KOPT-K1 (cell line): ENCODE measurements around the gene TAMALIN.
"Not testable (repeated sequence)": the region's sequence is repeated elsewhere in the genome, so short reads cannot be mapped to it uniquely, and the experiment has no call there.

Experiments
- H3K27ac ChIP-seq: fragments of 200-600 bp; sonication (generic); 2 replicates; pipeline ENCODE4 v1.5.1; 2016; ENCODE audit warnings: antibody characterized with exemption, mild to moderate bottlenecking, low read depth, low read length; ENCODE audit not compliant: poor library complexity, severe bottlenecking
- H3K36me3 ChIP-seq: fragments of 200-600 bp; sonication (generic); 2 replicates; pipeline ENCODE4 v1.5.1; 2017; ENCODE audit warnings: antibody characterized with exemption, mild to moderate bottlenecking, low read length, moderate library complexity; ENCODE audit not compliant: insufficient read depth
- H3K9me3 ChIP-seq: fragments of 200-600 bp; sonication (generic); 2 replicates; pipeline ENCODE4 v1.5.1; 2017; ENCODE audit warnings: antibody characterized with exemption, low read length, mild to moderate bottlenecking; ENCODE audit not compliant: insufficient read depth, poor library complexity, severe bottlenecking

Gene TAMALIN

GRCh38 chr12:51974646-51975045 is 32.1 kb upstream of the TAMALIN start:
- Histone ChIP-seq H3K27ac (peak overlapping the region; percentile 84), H3K9me3 (no peaks in the 10 kb centered on the region), H3K36me3 (peaks cover 42% of the 10 kb centered on the region)

- Histone ChIP-seq H3K9me3 (no peaks in the 10 kb centered on the region), H3K27ac (peak overlapping the region; percentile 84), H3K36me3 (peaks cover 42% of the 10 kb centered on the region)
Observed at GRCh38 chr12:51975196-51975595, 31.6 kb upstream of the TAMALIN start.

GRCh38 chr12:51976376-51977160 is 30.2 kb upstream of the TAMALIN start:
- no peaks in the 10 kb centered on the region for H3K9me3 ChIP-seq
- peaks cover 54% of the 10 kb centered on the region for H3K36me3 ChIP-seq
- peak overlapping the region; percentile 84 for H3K27ac ChIP-seq

- H3K27ac ChIP-seq = no peak overlapping the region
- peaks cover 62% of the 10 kb centered on the region for H3K36me3 ChIP-seq
- H3K9me3 ChIP-seq = no peaks in the 10 kb centered on the region
Observed at GRCh38 chr12:51977320-51977753, 29.4 kb upstream of the TAMALIN start.

- H3K27ac ChIP-seq, H3K9me3 ChIP-seq: not testable (repeated sequence)
- H3K36me3 ChIP-seq = peaks cover 82% of the 10 kb centered on the region
Observed at GRCh38 chr12:51979306-51979705, 27.4 kb upstream of the TAMALIN start.

- Histone ChIP-seq H3K36me3 (peaks cover 90% of the 10 kb centered on the region), H3K27ac (peak overlapping the region; percentile 14)
Observed at GRCh38 chr12:51980051-51980808, 26.5 kb upstream of the TAMALIN start.

GRCh38 chr12:51980809-51981127 is 26.0 kb upstream of the TAMALIN start:
- peaks cover 90% of the 10 kb centered on the region for H3K36me3 ChIP-seq
- no peaks in the 10 kb centered on the region for H3K9me3 ChIP-seq
- peak overlapping the region; percentile 14 for H3K27ac ChIP-seq

More at GRCh38 chr12:51980051-51980808, 26.5 kb upstream of the TAMALIN start:
- no peaks in the 10 kb centered on the region for H3K9me3 ChIP-seq

- Histone ChIP-seq H3K36me3 (peaks cover 92% of the 10 kb centered on the region), H3K27ac (no peak overlapping the region), H3K9me3 (no peaks in the 10 kb centered on the region)
Observed at GRCh38 chr12:51984657-51985056, 22.1 kb upstream of the TAMALIN start.

GRCh38 chr12:51985154-51985835 is 21.5 kb upstream of the TAMALIN start:
- H3K27ac ChIP-seq = no peak overlapping the region
- H3K36me3 ChIP-seq = peaks cover 98% of the 10 kb centered on the region
- H3K9me3 ChIP-seq = no peaks in the 10 kb centered on the region

- no peaks in the 10 kb centered on the region for H3K9me3 ChIP-seq
- H3K27ac ChIP-seq = no peak overlapping the region
- peaks cover 93% of the 10 kb centered on the region for H3K36me3 ChIP-seq
Observed at GRCh38 chr12:51986834-51987233, 19.9 kb upstream of the TAMALIN start.

GRCh38 chr12:51992246-51992645 is 14.5 kb upstream of the TAMALIN start:
- peaks cover 85% of the 10 kb centered on the region for H3K36me3 ChIP-seq
- no peak overlapping the region for H3K27ac ChIP-seq
- H3K9me3 ChIP-seq = no peaks in the 10 kb centered on the region

- Histone ChIP-seq H3K36me3 (peaks cover 77% of the 10 kb centered on the region), H3K27ac (no peak overlapping the region), H3K9me3 (no peaks in the 10 kb centered on the region)
Observed at GRCh38 chr12:51994539-51994820, 12.3 kb upstream of the TAMALIN start.

GRCh38 chr12:51994959-51995358 is 11.8 kb upstream of the TAMALIN start:
- H3K27ac ChIP-seq = no peak overlapping the region
- H3K36me3 ChIP-seq = peaks cover 76% of the 10 kb centered on the region

GRCh38 chr12:51997136-51997535 is 9.6 kb upstream of the TAMALIN start:
- Histone ChIP-seq H3K27ac (no peak overlapping the region), H3K36me3 (peaks cover 65% of the 10 kb centered on the region), H3K9me3 (no peaks in the 10 kb centered on the region)

More at GRCh38 chr12:51994959-51995358, 11.8 kb upstream of the TAMALIN start:
- H3K9me3 ChIP-seq = no peaks in the 10 kb centered on the region

GRCh38 chr12:52003016-52003550 is 3.7 kb upstream of the TAMALIN start:
- Histone ChIP-seq H3K9me3 (no peaks in the 10 kb centered on the region), H3K27ac (peak overlapping the region; percentile 39), H3K36me3 (peaks cover 13% of the 10 kb centered on the region)
